H1 (cell line): ENCODE results near the gene VSTM2B. TPM values are rescaled to one million over a fixed set of nuclear protein-coding genes. Genes with fewer than 3 reads are reported as not detected.

ENCODE experiments used
- CTCF ChIA-PET: fragments of 300-600 bp; sonication (Branson Sonifier 250); formaldehyde crosslinking; loops from one replicate; lab custom pipeline; 2021; ENCODE audit not compliant: partially characterized antibody; lab: Charles Lee
- POLR2A ChIA-PET: fragments of 300-600 bp; sonication (Branson Sonifier 250); formaldehyde crosslinking; loops from one replicate; lab custom pipeline; 2021; ENCODE audit warnings: inconsistent platforms; ENCODE audit not compliant: partially characterized antibody; lab: Charles Lee
- DNase-seq, 2 experiments: peaks; one replicate each; pipeline versions ENCODE4 v3.0.0 to v3.0.0-alpha.2; 2010 to 2022; ENCODE audit warnings: low spot score in 2 of 2, low read depth in 1 of 2, mixed read lengths in 1 of 2
- FAIRE-seq: peaks from 2 replicates; lab custom pipeline; 2011; peaks lifted over from hg19 to GRCh38; lab: Jason Lieb, UNC
- H2AFZ ChIP-seq: 2 replicates; pipeline ENCODE4 v1.8.1; 2012; ENCODE audit warnings: low read length, inconsistent platforms
- H2AK5ac ChIP-seq: 2 replicates; pipeline ENCODE4 v1.6.1; 2013; ENCODE audit warnings: low read depth, low read length
- H2BK120ac ChIP-seq: replicated peaks from 2 replicates; pipeline ENCODE3; 2013; ENCODE audit warnings: low read depth, low read length, inconsistent platforms
- H2BK12ac ChIP-seq: 2 replicates; pipeline ENCODE4 v1.6.1; 2013; ENCODE audit warnings: low read depth, low read length
- H2BK15ac ChIP-seq: 2 replicates; pipeline ENCODE4 v1.6.1; 2013; ENCODE audit warnings: low read length
- H2BK20ac ChIP-seq: 2 replicates; pipeline ENCODE4 v1.6.1; 2013; ENCODE audit warnings: low read length
- H2BK5ac ChIP-seq: 2 replicates; pipeline ENCODE4 v1.6.1; 2013; ENCODE audit warnings: low read depth, low read length
- H3K14ac ChIP-seq: 2 replicates; pipeline ENCODE4 v1.6.1; 2013; ENCODE audit warnings: inconsistent platforms; ENCODE audit not compliant: insufficient read length
- H3K18ac ChIP-seq: 2 replicates; pipeline ENCODE4 v1.6.1; 2013; ENCODE audit warnings: low read length; ENCODE audit errors: extremely low read depth
- H3K23ac ChIP-seq: 2 replicates; pipeline ENCODE4 v1.6.1; 2013; ENCODE audit warnings: inconsistent platforms; ENCODE audit not compliant: insufficient read length
- H3K23me2 ChIP-seq: 2 replicates; pipeline ENCODE4 v1.6.1; 2013; ENCODE audit warnings: low read depth, low read length
- H3K27ac ChIP-seq: 2 replicates; pipeline ENCODE4 v1.6.1; 2011; ENCODE audit warnings: low read depth, low read length, inconsistent platforms
- H3K27me3 ChIP-seq, 4 experiments: replicated peaks in 1 of 4; 1 replicate in 1 of 4; 2 replicates in 3 of 4; pipeline versions ENCODE4 v1.6.1 to v1.8.1; 2011 to 2013; ENCODE audit warnings: low read length in 3 of 4, mild to moderate bottlenecking in 3 of 4, inconsistent platforms in 2 of 4, mixed read lengths in 2 of 4, moderate library complexity in 1 of 4; ENCODE audit not compliant: control insufficient read depth in 3 of 4, insufficient read depth in 3 of 4; ENCODE audit errors: extremely low read depth in 1 of 4
- H3K36me3 ChIP-seq, 4 experiments: 2 replicates each; pipeline versions ENCODE4 v1.6.1 to v1.8.1; 2011 to 2013; ENCODE audit warnings: mild to moderate bottlenecking in 4 of 4, low read length in 3 of 4, moderate library complexity in 2 of 4, control low read depth in 1 of 4, inconsistent platforms in 1 of 4; ENCODE audit not compliant: insufficient read depth in 4 of 4, control insufficient read depth in 2 of 4
- H3K4ac ChIP-seq: replicated peaks from 2 replicates; pipeline ENCODE3; 2013; ENCODE audit warnings: low read length, low read depth, mixed read lengths, inconsistent platforms; ENCODE audit not compliant: insufficient read length
- H3K4me1 ChIP-seq, 4 experiments: replicated peaks in 1 of 4; 1 replicate in 1 of 4; 2 replicates in 3 of 4; pipeline versions ENCODE4 v1.6.1 to v1.8.1; 2011 to 2013; ENCODE audit warnings: low read length in 3 of 4, inconsistent platforms in 2 of 4, mixed read lengths in 1 of 4; ENCODE audit not compliant: insufficient read depth in 4 of 4, control insufficient read depth in 3 of 4
- H3K4me2 ChIP-seq, 2 experiments: 2 replicates each; pipeline versions ENCODE4 v1.6.1 to v1.8.1; 2011 to 2013; ENCODE audit warnings: low read depth in 2 of 2, low read length in 2 of 2, control low read depth in 1 of 2, inconsistent platforms in 1 of 2, mild to moderate bottlenecking in 1 of 2; ENCODE audit not compliant: insufficient read depth in 1 of 2
- H3K4me3 ChIP-seq, 4 experiments: fragments of 200-600, 300-600 bp in 1 of 4; sonication (generic), shearing (Covaris generic), sonication (Bioruptor Twin) in 1 of 4; 2 replicates each; pipeline versions ENCODE4 v1.5.1 to v1.8.1; 2011 to 2016; ENCODE audit warnings: low read length in 4 of 4, low read depth in 3 of 4, control low read depth in 2 of 4, inconsistent platforms in 2 of 4, mild to moderate bottlenecking in 2 of 4, mixed read lengths in 1 of 4, moderate library complexity in 1 of 4; ENCODE audit not compliant: insufficient read depth in 2 of 4; ENCODE audit errors: extremely low read depth in 1 of 4
- H3K56ac ChIP-seq: replicated peaks from 2 replicates; pipeline ENCODE3; 2013; ENCODE audit warnings: low read depth, mild to moderate bottlenecking, mixed read lengths, low read length, inconsistent platforms; ENCODE audit not compliant: insufficient read length
- H3K79me1 ChIP-seq: 2 replicates; pipeline ENCODE4 v1.6.1; 2013; ENCODE audit warnings: low read depth, low read length, control low read depth
- H3K79me2 ChIP-seq, 2 experiments: 2 replicates each; pipeline versions ENCODE4 v1.6.1 to v1.8.1; 2012 to 2013; ENCODE audit warnings: low read length in 2 of 2, mild to moderate bottlenecking in 2 of 2, inconsistent platforms in 1 of 2; ENCODE audit not compliant: insufficient read depth in 2 of 2, control insufficient read depth in 1 of 2
- H3K9ac ChIP-seq, 4 experiments: replicated peaks in 1 of 4; 1 replicate in 1 of 4; 2 replicates in 3 of 4; pipeline versions ENCODE4 v1.6.1 to v1.8.1; 2011 to 2013; ENCODE audit warnings: low read depth in 3 of 4, low read length in 3 of 4, control low read depth in 2 of 4, mild to moderate bottlenecking in 2 of 4, moderate library complexity in 2 of 4, inconsistent platforms in 1 of 4; ENCODE audit errors: extremely low read depth in 1 of 4
- H3K9me3 ChIP-seq, 2 experiments: 2 replicates each; pipeline versions ENCODE4 v1.6.1 to v1.8.1; 2012 to 2013; ENCODE audit warnings: mild to moderate bottlenecking in 2 of 2, moderate library complexity in 2 of 2, control low read depth in 1 of 2, inconsistent platforms in 1 of 2, low read depth in 1 of 2, low read length in 1 of 2, mixed read lengths in 1 of 2; ENCODE audit not compliant: insufficient read depth in 2 of 2
- H4K20me1 ChIP-seq, 2 experiments: replicated peaks in 1 of 2; 2 replicates each; pipeline versions ENCODE3 to v1.8.1; 2011 to 2013; ENCODE audit warnings: inconsistent platforms in 2 of 2, low read length in 2 of 2, mild to moderate bottlenecking in 1 of 2; ENCODE audit not compliant: insufficient read depth in 2 of 2, control insufficient read depth in 1 of 2
- H4K5ac ChIP-seq: 2 replicates; pipeline ENCODE4 v1.6.1; 2013; ENCODE audit warnings: low read length, low read depth, mixed read lengths, inconsistent platforms; ENCODE audit not compliant: insufficient read length
- H4K8ac ChIP-seq: 2 replicates; pipeline ENCODE4 v1.8.0; 2013; ENCODE audit warnings: mild to moderate bottlenecking, moderate library complexity, low read length, inconsistent platforms; ENCODE audit not compliant: insufficient read depth; ENCODE audit errors: extremely low read depth
- H4K91ac ChIP-seq: replicated peaks from 2 replicates; pipeline ENCODE3; 2013; ENCODE audit warnings: low read length, mixed read lengths, inconsistent platforms; ENCODE audit not compliant: insufficient read length
- CTCF ChIP-seq, 3 experiments: IDR thresholded peaks; 1 replicate in 2 of 3; 2 replicates in 1 of 3; pipeline versions ENCODE4 v1.5.1 to v1.6.1; 2011; ENCODE audit warnings: low read length in 3 of 3, mild to moderate bottlenecking in 3 of 3, inconsistent platforms in 2 of 3, low read depth in 1 of 3, moderate library complexity in 1 of 3; ENCODE audit not compliant: insufficient read depth in 1 of 3; ENCODE audit errors: control extremely low read depth in 1 of 3
- EZH2 ChIP-seq: fragments of 200-600 bp; sonication (generic); IDR thresholded peaks from 2 replicates; pipeline ENCODE4 v1.7.1; 2012; ENCODE audit warnings: low read depth, mild to moderate bottlenecking, moderate library complexity, low read length, inconsistent platforms; ENCODE audit not compliant: severe bottlenecking
- RAD21 ChIP-seq, 2 experiments: IDR thresholded peaks in 1 of 2; conservative IDR thresholded peaks in 1 of 2; 2 replicates each; pipeline ENCODE4 v1.6.1; 2011; ENCODE audit warnings: low read depth in 2 of 2, low read length in 2 of 2, improper control_type of control experiment in 1 of 2, inconsistent platforms in 1 of 2, mild to moderate bottlenecking in 1 of 2, moderate library complexity in 1 of 2
- SUZ12 ChIP-seq: fragments of 200-600 bp; sonication (generic); IDR thresholded peaks from 2 replicates; pipeline ENCODE4 v1.6.1; 2012; ENCODE audit warnings: mild to moderate bottlenecking, inconsistent platforms, low read length, moderate library complexity, mixed read lengths
- YY1 ChIP-seq: IDR thresholded peaks from 2 replicates; pipeline ENCODE4 v1.6.1; 2011; ENCODE audit warnings: low read depth, mild to moderate bottlenecking, low read length
- WGBS, 2 experiments: shearing (Covaris generic) in 1 of 2; methylation state at CpG; one replicate each; pipeline versions ENCODE4 v1.1.6 to v1.1.7; 2013 to 2015; ENCODE audit warnings: low lambda C conversion rate in 2 of 2, mixed read lengths in 2 of 2, inconsistent platforms in 1 of 2, low coverage in 1 of 2, missing lambda C conversion rate in 1 of 2; ENCODE audit not compliant: insufficient replicate concordance in 2 of 2, insufficient coverage in 1 of 2, insufficient read length in 1 of 2; ENCODE audit errors: extremely low coverage in 1 of 2, missing lambda C conversion rate in 1 of 2; 5-methylcytosine and 5-hydroxymethylcytosine counted together
- polyA plus RNA-seq, 7 experiments: library from polyadenylated mRNA; depleted of rRNA in 3 of 7; stranded (reverse) in 5 of 7; unstranded in 2 of 7; fragments of >200 nt in 5 of 7; fragments of 200-250 nt in 2 of 7; gene quantifications; 1 replicate in 5 of 7; 2 replicates in 1 of 7; 4 replicates in 1 of 7; pipeline versions ENCODE4 v1.2.1 to v1.2.3, GENCODE V29; 2011 to 2013; ENCODE audit warnings: missing spikeins in 2 of 7, mixed read lengths in 2 of 7
- total RNA-seq: library from RNA; stranded (reverse); fragmentation: NEBNext Ultra II Directional; extraction: Animal tissue kit (Norgen Biotek cat#: 25700); gene quantifications from 2 replicates; pipeline ENCODE4 v1.2.1, GENCODE V29; 2021

The VSTM2B gene
- total and polyA plus RNA-seq, 2 of the 8 experiments (the other 6 are each of a cell fraction or from before 2014, with no cell fraction given) = 0.82 to 1.5 TPM

- peaks cover 5 to 32% (median 6%) of the 10 kb centered on the region in 4 experiments; a peak in 6 of 7 replicates for H3K4me1 ChIP-seq
- no peaks in the 10 kb centered on the region; a peak in 1 of 4 replicates for H3K9me3 ChIP-seq
- H2AFZ ChIP-seq = 0 out of 2 replicates have a peak overlapping the region, but pooled peaks have one; percentile 11
- H3K23me2 ChIP-seq = peaks cover 30% of the 10 kb centered on the region
- no peak overlapping the region for H3K18ac ChIP-seq
- peak overlapping the region; percentile 79 to 92 for H3K4me2 ChIP-seq
- CTCF ChIA-PET = interaction anchor here (0.6 to 4.1 kb wide), 30 partner anchors 8 to 469 kb away, joined by 3 to 21 read pairs (median 4); no protein-coding TSS in a partner anchor
- H3K56ac ChIP-seq = no peak overlapping the region
- no peak overlapping the region for H4K5ac ChIP-seq
- H3K4ac ChIP-seq = no peak overlapping the region
- no peak overlapping the region for H4K91ac ChIP-seq
- no peak overlapping the region for H2BK20ac ChIP-seq
- no peak overlapping the region for H3K27ac ChIP-seq
- no peak overlapping the region for H2BK15ac ChIP-seq
- no peak overlapping the region; the same call in 1 of the 2 replicates for H4K8ac ChIP-seq
- H2BK5ac ChIP-seq = no peak overlapping the region
- no peak overlapping the region for H3K23ac ChIP-seq
- H2BK12ac ChIP-seq = 0 out of 2 replicates have a peak overlapping the region, but pooled peaks have one; percentile 39
- H3K36me3 ChIP-seq = no peaks in the 10 kb centered on the region
- H4K20me1 ChIP-seq = peaks cover 3 to 7% of the 10 kb centered on the region in 2 experiments
- FAIRE-seq = no peak
- H3K9ac ChIP-seq = no peak overlapping the region
- peak overlapping the region; percentile 43 to 80 (median 48); a peak in 7 of 8 replicates for H3K4me3 ChIP-seq
- TF ChIP-seq YY1 (peak; percentile 11; the same call in 1 of the 2 replicates), SUZ12 (peak; percentile 38; the same call in 1 of the 2 replicates), EZH2 (no peak), RAD21 (IDR thresholded peaks at IDR 0.05 in 1 of 2, conservative IDR thresholded peaks at IDR 0.05 in 1 of 2; ENCODE audit: low read depth in 2 of 2, low read length in 2 of 2) (peak; percentile 72 to 82), CTCF (IDR thresholded peaks at IDR 0.05; ENCODE audit: control extremely low read depth in 1 of 3, insufficient read depth in 1 of 3, low read depth in 1 of 3, low read length in 3 of 3) (peak; percentile 45 to 61 (median 57))
- 6% methylated on average over 14 of the region's 14 CpGs; no CpG with 5 or more reads in 1 of the 2 experiments for WGBS, 2 experiments
- no peaks in the 10 kb centered on the region for H3K79me2 ChIP-seq
- H2BK120ac ChIP-seq = no peak overlapping the region
- H3K27me3 ChIP-seq = peaks cover 35 to 66% (median 57%) of the 10 kb centered on the region in 4 experiments
- DNase-seq = no peak
- no peaks in the 10 kb centered on the region for H3K79me1 ChIP-seq
- no peak overlapping the region for H2AK5ac ChIP-seq
- POLR2A ChIA-PET = interaction anchor here (1.1 kb wide), 1 partner anchor 14 kb away, joined by 3 read pairs; no protein-coding TSS in a partner anchor
- no peak overlapping the region for H3K14ac ChIP-seq
Observed at GRCh38 chr19:29524201-29524911, 1.4 kb upstream of the VSTM2B start.
